Tibial nerve (tissue), 4 donors: ENCODE measurements around the gene SLC26A11.
"Not testable (repeated sequence)": the region's sequence is repeated elsewhere in the genome, so short reads cannot be mapped to it uniquely, and the experiment has no call there.

Experiments used
- EP300 ChIP-seq, 2 donors: sonication (generic); formaldehyde crosslinking; IDR thresholded peaks; one replicate each; pipeline ENCODE4 v1.6.1; 2017; ENCODE audit warnings: antibody characterized with exemption in 2 of 2, mild to moderate bottlenecking in 1 of 2
- POLR2A ChIP-seq, 2 donors: fragments of 450-650 bp; IDR thresholded peaks; one replicate each; pipeline ENCODE4 v1.6.1; 2017; ENCODE audit warnings: antibody characterized with exemption in 2 of 2, mild to moderate bottlenecking in 2 of 2, moderate library complexity in 2 of 2
- TF ChIP-seq, protein P1 (sequence below), 5 experiments: fragments of 200-600 bp in 3 of 5; fragments of 450-650 bp in 2 of 5; sonication (generic) in 3 of 5; IDR thresholded peaks; one replicate each; pipeline ENCODE4 v1.5.1; 2016 to 2019; ENCODE audit warnings: antibody characterized with exemption in 5 of 5, mild to moderate bottlenecking in 3 of 5, moderate library complexity in 2 of 5

DNA sequence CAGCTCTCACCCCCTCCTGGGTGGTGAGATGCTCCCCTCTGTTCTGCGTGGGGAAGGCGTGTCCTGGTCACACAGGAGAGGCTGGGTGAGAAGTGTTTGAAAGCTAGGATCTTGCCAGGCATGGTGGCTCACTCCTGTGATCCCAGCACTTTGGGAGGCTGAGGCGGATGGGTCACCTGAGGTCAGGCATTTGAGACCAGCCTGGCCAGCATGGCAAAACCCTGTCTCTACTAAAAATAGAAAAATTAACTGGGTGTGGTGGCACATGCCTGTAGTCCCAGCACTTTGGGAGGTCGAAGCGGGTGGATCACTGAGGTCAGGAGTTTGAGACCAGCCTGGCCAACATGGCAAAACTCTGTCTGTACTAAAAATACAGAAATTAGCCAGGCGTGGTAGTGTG lies 24.2 kb downstream of the SLC26A11 start:
- TF ChIP-seq, protein P1, sequence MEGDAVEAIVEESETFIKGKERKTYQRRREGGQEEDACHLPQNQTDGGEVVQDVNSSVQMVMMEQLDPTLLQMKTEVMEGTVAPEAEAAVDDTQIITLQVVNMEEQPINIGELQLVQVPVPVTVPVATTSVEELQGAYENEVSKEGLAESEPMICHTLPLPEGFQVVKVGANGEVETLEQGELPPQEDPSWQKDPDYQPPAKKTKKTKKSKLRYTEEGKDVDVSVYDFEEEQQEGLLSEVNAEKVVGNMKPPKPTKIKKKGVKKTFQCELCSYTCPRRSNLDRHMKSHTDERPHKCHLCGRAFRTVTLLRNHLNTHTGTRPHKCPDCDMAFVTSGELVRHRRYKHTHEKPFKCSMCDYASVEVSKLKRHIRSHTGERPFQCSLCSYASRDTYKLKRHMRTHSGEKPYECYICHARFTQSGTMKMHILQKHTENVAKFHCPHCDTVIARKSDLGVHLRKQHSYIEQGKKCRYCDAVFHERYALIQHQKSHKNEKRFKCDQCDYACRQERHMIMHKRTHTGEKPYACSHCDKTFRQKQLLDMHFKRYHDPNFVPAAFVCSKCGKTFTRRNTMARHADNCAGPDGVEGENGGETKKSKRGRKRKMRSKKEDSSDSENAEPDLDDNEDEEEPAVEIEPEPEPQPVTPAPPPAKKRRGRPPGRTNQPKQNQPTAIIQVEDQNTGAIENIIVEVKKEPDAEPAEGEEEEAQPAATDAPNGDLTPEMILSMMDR (IDR thresholded peaks at IDR 0.05) = not testable (repeated sequence)
- TF ChIP-seq EP300, POLR2A (IDR thresholded peaks at IDR 0.05): not testable (repeated sequence)
